Activated naive CD8-positive, alpha-beta T cell treated with anti-CD3 and anti-CD28 coated beads, Interleukin-2, amount 50 U/mL, for 16 hours (primary cell): Measurements from ENCODE around the gene CSNK1D.

Experiments used
- DNase-seq: peaks from one replicate; pipeline ENCODE4 v3.0.0-alpha.2; 2020; ENCODE audit warnings: low read depth, low spot score

The CSNK1D gene

DNA sequence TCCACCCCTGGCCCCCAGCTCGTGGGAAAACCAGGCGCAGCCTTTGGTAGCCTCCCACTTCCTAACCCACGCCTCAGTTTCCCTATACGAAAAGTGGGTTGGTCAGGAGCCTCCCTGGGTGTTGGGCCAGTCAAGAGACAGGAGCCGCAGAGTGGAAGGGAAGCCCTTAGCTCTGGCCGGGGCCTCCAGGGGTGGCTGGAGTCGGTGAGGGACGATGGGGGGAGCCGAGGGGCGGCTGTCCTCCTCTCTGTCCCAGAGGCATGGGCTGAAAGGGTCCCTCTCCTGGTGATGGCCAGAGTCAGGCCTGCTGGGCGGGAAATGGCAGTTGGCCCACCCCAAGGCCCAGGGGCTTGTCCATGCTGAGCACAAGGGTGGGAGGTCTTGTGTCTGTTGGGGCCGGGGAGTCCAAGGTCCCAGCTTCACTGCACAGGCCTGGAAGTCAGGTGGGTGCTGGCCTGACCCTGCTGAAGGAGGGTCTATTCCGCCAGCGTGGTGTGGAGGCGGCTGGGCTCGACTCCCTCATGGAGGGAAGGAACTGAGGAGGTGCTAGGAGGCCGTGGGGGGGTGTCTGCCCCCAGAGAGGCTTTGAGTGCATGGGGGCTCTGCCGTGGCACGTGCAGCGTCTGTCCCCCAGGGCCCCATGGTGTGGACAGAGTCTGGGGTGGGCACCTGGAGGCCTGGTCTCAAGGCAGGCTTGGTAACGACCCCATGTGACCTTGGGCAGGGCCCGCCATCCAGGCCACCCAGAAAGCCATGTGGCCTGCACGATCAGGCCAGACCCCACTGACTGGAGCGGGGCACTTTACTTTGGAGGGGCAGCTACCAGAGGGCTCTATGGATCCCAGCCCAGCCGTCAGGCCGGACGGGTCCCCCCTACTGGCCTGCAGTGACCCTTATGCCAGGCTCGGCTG lies 43.5 kb downstream of the CSNK1D start:
- DNase-seq, result no peak

GRCh38 chr17:82228842-82229697 lies 44.4 kb downstream of the CSNK1D start, which contains the start of gene SLC16A3:
Gene SLC16A3, plus strand, starts transcription at chr17:82229042. Its CDS starts 6,967 bp downstream, at chr17:82236009.
- DNase-seq, result no peak

- no peak for DNase-seq
Measured at GRCh38 chr17:82228278-82228841, 45.1 kb downstream of the CSNK1D start.

GRCh38 chr17:82227629-82228277 lies 45.7 kb downstream of the CSNK1D start:
- DNase-seq, result no peak

DNA sequence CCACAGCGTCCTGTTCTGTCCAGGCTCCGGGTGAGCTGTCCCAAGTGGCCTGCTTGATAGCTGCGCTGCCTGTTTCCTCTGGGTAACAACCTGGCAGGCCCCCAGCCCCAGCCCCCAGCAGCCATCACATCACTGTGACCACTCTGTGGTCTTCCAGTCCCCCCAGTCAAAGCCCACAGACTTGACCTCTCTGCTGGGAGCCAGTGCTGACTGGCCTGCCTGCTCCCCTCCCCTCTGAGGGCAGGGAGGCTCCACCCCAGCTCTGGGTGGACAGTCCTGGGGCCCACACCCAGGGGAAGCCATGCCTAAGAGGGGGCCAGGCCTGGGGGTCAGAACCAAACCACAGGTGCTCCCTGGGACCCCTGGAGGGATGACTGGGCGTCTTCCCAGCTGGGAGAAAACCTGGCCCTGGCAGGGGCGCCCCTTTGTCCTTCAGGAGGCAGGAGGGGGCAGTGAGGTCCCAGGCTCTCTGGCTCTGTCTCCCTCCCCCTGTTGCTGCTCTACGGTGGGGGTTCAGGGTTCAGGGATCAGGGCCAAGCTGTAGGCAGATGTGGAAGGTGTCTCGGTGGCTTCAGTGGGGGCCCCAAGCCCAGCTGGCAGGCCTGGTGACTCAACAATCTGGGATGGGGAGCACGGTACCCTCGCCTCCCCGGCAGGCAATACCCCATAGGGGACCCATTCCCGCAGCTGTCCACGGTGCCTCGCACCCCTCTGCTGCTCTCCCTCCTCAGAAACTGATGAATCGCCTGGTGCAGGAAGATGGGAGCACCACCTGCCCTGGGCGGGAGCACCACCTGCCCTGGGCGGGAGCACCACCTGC lies 46.5 kb downstream of the CSNK1D start:
- DNase-seq, result no peak

- DNase-seq, result no peak
Measured at GRCh38 chr17:82226146-82226808, 47.2 kb downstream of the CSNK1D start.

DNA sequence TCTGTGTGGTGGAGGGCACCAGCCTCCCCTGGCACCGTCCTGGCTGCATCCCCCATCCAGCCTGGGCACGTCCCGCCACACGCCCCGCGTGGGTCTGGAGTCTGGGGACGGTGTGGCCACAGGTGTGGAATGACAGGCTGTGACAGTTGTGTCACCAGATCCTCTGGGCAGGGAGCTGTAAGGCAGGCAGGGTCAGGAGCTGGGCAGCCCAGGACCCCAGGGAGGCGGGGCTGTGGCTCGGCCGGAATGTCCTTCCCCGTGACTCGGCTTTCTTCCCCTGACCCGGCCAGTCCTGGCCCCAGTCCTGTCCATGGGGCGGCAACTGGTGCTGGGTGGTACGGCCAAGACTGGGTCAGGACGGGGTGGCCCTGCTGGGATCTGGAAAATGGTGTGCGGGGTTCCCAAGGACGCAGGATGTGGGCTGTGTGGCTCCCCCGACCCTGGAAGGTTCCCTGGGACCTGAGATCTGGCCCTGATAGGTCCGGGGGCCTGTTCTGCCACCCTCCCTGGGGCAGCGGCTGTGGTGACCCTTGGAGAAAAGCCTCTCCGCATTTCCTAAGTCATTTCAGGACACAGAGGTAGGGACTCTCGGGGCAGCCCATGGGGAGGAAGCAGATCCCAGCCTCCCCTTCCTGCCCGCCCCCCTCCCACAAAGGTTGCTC lies 48.0 kb downstream of the CSNK1D start:
- DNase-seq, result no peak

- DNase-seq, result no peak
Measured at GRCh38 chr17:82224666-82225065, 48.8 kb downstream of the CSNK1D start.

- DNase-seq, result no peak
Measured at GRCh38 chr17:82223517-82223916, 50.0 kb downstream of the CSNK1D start.

DNA sequence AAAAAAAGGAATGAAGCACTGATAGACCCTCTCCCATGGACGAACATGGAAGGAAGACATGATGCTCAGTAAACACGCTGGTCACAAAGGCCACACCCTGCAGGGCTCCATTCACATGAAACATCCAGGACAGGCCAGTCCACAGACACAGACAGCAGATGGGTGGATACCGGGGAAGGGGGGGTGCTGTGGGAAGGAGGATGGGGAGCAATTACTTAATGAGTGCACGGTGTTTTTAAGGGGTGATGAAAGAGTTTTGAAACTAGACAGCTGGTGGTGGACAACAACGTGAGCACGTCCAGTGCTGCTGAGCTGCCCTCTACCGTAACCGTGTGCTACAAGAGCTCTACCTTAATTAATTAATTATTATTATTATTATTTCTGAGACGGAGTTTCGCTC lies 50.7 kb downstream of the CSNK1D start:
- no peak for DNase-seq

DNA sequence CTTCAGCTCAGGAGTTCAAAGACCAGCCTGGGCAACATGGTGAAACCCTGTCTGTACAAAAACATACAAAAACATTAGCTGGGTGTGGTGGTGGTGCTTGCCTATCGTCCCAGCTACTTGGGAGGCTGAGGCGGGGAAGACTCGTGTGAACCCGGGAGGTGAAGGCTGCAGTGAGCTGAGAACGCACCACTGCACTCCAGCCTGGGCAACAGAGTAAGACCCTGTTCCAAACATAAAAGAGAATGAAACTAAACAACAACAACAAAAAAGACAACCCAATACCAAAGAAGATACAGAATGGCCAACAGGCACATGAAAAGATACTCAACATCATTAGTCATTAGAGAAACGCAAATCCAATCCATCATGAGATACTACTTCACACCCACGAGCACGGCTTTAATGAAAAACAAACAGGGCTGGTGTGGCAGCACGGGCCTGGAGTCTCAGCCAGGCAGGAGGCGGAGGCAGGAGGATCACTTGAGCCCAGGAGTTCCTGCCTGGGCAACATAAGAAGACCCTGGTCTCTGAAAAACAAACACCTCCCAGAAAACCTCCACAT lies 52.1 kb downstream of the CSNK1D start:
- DNase-seq, result no peak

- DNase-seq, result no peak
Measured at GRCh38 chr17:82219753-82220709, 53.5 kb downstream of the CSNK1D start.

DNA sequence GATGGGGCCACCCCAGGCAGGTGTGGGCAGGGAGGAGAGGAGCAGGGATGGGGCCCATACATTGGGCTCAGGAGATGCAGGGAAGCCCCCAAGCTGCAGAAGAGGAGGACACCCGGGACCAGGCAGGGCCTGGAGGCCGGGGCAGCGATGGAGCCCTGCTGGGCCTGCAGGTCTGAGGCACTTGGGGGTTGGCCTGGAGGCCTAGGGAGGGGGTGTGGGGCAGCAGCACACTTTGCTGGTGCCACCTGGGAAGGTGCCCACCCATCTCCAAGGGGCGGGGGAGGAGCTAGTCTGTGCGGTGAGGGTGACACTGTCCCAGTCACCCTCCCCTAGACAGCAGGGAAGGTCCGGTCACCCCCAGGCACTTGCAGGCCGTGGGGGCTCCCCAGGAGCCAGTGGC lies 54.4 kb downstream of the CSNK1D start:
- DNase-seq, result no peak

DNA sequence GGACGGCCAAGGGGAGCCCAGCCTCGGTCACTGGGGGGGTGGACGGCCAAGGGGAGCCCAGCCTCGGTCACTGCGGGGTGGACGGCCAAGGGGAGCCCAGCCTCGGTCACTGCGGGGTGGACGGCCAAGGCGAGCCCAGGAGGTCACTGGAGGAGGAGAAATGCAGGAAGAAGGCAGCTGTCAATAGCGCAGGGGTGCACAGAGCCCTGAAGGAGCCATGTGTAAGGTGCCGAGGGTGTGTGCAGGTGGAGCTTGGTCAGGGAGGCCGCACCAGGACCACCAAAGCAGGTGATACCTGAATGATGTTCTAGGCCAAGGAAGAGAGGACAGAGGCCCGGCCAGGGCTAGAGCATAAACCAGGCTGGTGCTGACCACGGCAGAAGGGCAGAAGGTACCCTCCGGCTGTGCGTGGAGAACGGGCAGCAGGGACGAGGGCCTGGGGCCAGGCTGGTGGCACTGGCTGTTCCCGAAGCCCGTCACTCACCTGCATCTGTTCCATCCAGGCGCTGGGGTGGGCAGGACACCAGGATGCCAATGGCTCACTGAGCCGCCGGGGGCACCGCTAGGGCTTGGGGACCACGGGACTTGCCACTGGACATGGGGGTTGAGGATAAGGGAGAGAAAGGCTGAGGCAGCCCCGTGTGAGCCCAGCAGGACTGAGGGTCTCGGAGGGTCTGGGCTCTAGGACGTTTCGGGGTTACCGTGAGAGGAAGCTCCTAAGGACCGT lies 55.0 kb downstream of the CSNK1D start:
- DNase-seq, result no peak

DNA sequence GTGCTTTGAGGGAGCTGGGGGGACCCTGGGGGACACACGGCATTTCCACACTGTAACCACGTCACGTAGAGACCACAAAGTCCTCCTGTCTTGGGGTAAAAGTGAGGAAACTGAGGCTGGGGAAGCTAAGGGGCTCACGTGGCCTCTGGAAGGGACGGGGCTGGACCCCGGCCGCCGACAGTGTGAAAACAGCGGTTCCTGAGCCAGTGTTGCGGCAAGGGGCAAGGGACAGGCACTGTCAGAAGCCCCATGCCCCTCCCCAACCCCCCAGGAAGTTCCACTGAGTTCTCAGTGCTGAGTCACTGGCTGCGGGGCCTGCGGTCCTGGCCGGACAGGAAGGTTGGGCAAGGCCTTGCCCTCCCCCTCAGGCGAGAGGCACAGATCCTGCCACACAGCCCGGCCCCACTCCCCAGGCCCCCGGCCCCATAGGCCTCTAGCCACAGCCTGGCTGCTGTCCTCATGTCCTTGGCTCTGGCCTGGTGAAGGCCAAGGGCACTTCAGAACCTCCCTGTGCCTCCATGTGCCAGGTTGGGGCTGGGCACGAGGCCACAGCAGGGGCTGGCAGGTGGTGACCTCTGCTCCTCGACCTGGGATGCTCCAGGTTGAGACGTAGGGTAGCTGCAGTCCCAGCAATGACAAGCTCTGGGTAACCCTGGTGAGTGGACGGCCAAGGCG lies 55.8 kb downstream of the CSNK1D start:
- no peak for DNase-seq

DNA sequence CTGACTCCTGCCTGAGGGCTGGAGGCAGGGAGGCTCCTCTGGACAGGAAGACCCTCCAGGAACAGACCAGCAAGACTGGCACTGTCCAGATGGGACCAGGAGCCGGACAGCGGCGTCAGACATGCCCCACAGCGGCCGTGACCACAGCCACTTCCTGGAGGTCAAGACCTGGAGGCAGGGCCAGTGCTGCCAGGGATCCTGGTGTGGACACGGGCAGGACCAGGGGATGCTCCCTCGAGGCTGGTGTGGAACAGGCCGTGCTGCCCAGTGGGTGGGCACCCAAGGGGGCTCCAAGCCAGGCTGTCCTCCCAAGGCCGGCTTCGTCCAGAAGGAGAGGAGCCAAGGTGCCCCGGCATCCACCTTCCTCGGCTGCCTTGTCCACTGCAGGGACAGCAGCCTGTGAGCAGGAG lies 56.4 kb downstream of the CSNK1D start:
- no peak for DNase-seq
